Measurements from ENCODE around the gene THEMIS.
"Not testable (repeated sequence)": the region's sequence is repeated elsewhere in the genome, so short reads cannot be mapped to it uniquely, and the experiment has no call there.

Gene THEMIS

GRCh38 chr6:127690092-127690491 lies 210.8 kb downstream of the THEMIS start:
- no peaks in the 10 kb centered on the region for H3K9me3 ChIP-seq (ENCODE audit: insufficient read depth, low read length, severe bottlenecking)
- no peak overlapping the region for H3K9ac ChIP-seq (ENCODE audit: low read depth, low read length)
- no peaks in the 10 kb centered on the region for H4K20me1 ChIP-seq (ENCODE audit: insufficient read depth, low read length)
- no peak overlapping the region for H3K4me3 ChIP-seq (ENCODE audit: low read depth in 1 of 2, low read length in 2 of 2)
- no peaks in the 10 kb centered on the region for H3K79me2 ChIP-seq (ENCODE audit: insufficient read depth, low read length)
- no peaks in the 10 kb centered on the region for H3K27me3 ChIP-seq (ENCODE audit: insufficient read depth, low read length, poor library complexity)
- no peak overlapping the region for H3K27ac ChIP-seq (ENCODE audit: low read length)
- no peak for TF ChIP-seq EZH2 (IDR thresholded peaks at IDR 0.05; ENCODE audit: borderline replicate concordance, low read depth, low read length, severe bottlenecking)
- peak; percentile 47 for TF ChIP-seq CTCF (IDR thresholded peaks at IDR 0.05; ENCODE audit: borderline replicate concordance, extremely low read depth, low read length, poor library complexity, severe bottlenecking)
- DNase-seq (no peak), ATAC-seq (ENCODE audit: insufficient read depth, low read depth) (no peak)
- no peak overlapping the region for H3K4me2 ChIP-seq (ENCODE audit: insufficient read depth, low read length)
- H3K4me1 ChIP-seq (ENCODE audit: insufficient read depth, low read length): no peaks in the 10 kb centered on the region
- H3K36me3 ChIP-seq (ENCODE audit: insufficient read depth, low read length): no peaks in the 10 kb centered on the region
- no peak overlapping the region for H2AFZ ChIP-seq (ENCODE audit: low read depth, low read length)

- not testable (repeated sequence) for H3K27ac ChIP-seq (ENCODE audit: low read length); H3K4me3 ChIP-seq (ENCODE audit: low read depth in 1 of 2, low read length in 2 of 2); H3K9ac ChIP-seq (ENCODE audit: low read depth, low read length); H4K20me1 ChIP-seq (ENCODE audit: insufficient read depth, low read length); H3K9me3 ChIP-seq (ENCODE audit: insufficient read depth, low read length, severe bottlenecking); H2AFZ ChIP-seq (ENCODE audit: low read depth, low read length); H3K36me3 ChIP-seq (ENCODE audit: insufficient read depth, low read length); DNase-seq; H3K79me2 ChIP-seq (ENCODE audit: insufficient read depth, low read length); H3K27me3 ChIP-seq (ENCODE audit: insufficient read depth, low read length, poor library complexity); H3K4me2 ChIP-seq (ENCODE audit: insufficient read depth, low read length); ATAC-seq (ENCODE audit: insufficient read depth, low read depth); H3K4me1 ChIP-seq (ENCODE audit: insufficient read depth, low read length)
Observed at GRCh38 chr6:127687490-127687889, 213.4 kb downstream of the THEMIS start.

DNA sequence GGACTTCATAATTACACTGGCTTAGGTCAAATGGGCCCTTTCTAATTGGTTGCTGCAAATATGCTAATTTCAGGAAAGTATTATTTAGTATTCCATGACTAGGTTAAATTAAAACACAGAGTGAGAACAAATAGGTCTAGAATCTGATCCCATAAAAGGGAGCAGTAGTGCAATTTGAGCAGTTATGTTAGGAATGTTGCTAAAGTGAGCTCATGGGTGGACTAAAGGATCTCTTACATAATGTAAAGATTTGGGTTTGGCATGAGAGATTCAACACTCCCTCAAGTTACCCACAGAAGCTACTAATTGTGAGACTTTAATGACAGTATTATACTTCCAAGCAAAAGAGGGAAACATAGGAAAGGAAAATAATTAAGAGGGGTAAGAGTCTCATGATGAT lies 214.8 kb downstream of the THEMIS start:
- H3K4me3 ChIP-seq (ENCODE audit: low read depth in 1 of 2, low read length in 2 of 2): no peak overlapping the region
- ATAC-seq (ENCODE audit: insufficient read depth, low read depth) (no peak), DNase-seq (no peak)
- H3K36me3 ChIP-seq (ENCODE audit: insufficient read depth, low read length): no peaks in the 10 kb centered on the region
- TF ChIP-seq CTCF (IDR thresholded peaks at IDR 0.05; ENCODE audit: borderline replicate concordance, extremely low read depth, low read length, poor library complexity, severe bottlenecking) (no peak), EZH2 (IDR thresholded peaks at IDR 0.05; ENCODE audit: borderline replicate concordance, low read depth, low read length, severe bottlenecking) (no peak)
- no peaks in the 10 kb centered on the region for H3K79me2 ChIP-seq (ENCODE audit: insufficient read depth, low read length)
- H4K20me1 ChIP-seq (ENCODE audit: insufficient read depth, low read length): no peaks in the 10 kb centered on the region
- H3K9ac ChIP-seq (ENCODE audit: low read depth, low read length): no peak overlapping the region
- H3K4me1 ChIP-seq (ENCODE audit: insufficient read depth, low read length): no peaks in the 10 kb centered on the region
- H3K9me3 ChIP-seq (ENCODE audit: insufficient read depth, low read length, severe bottlenecking): no peaks in the 10 kb centered on the region
- no peaks in the 10 kb centered on the region for H3K27me3 ChIP-seq (ENCODE audit: insufficient read depth, low read length, poor library complexity)
- H3K4me2 ChIP-seq (ENCODE audit: insufficient read depth, low read length): no peak overlapping the region
- no peak overlapping the region for H3K27ac ChIP-seq (ENCODE audit: low read length)
- H2AFZ ChIP-seq (ENCODE audit: low read depth, low read length): no peak overlapping the region

- DNase-seq: no peak
- no peak for ATAC-seq (ENCODE audit: insufficient read depth, low read depth)
- no peak overlapping the region for H3K4me3 ChIP-seq (ENCODE audit: low read depth in 1 of 2, low read length in 2 of 2)
- TF ChIP-seq CTCF (IDR thresholded peaks at IDR 0.05; ENCODE audit: borderline replicate concordance, extremely low read depth, low read length, poor library complexity, severe bottlenecking) (no peak), EZH2 (IDR thresholded peaks at IDR 0.05; ENCODE audit: borderline replicate concordance, low read depth, low read length, severe bottlenecking) (no peak)
- H3K27me3 ChIP-seq (ENCODE audit: insufficient read depth, low read length, poor library complexity): no peaks in the 10 kb centered on the region
- H2AFZ ChIP-seq (ENCODE audit: low read depth, low read length): no peak overlapping the region
- no peaks in the 10 kb centered on the region for H3K79me2 ChIP-seq (ENCODE audit: insufficient read depth, low read length)
- H3K4me1 ChIP-seq (ENCODE audit: insufficient read depth, low read length): no peaks in the 10 kb centered on the region
- no peaks in the 10 kb centered on the region for H3K36me3 ChIP-seq (ENCODE audit: insufficient read depth, low read length)
- no peak overlapping the region for H3K9ac ChIP-seq (ENCODE audit: low read depth, low read length)
- no peaks in the 10 kb centered on the region for H4K20me1 ChIP-seq (ENCODE audit: insufficient read depth, low read length)
- H3K27ac ChIP-seq (ENCODE audit: low read length): no peak overlapping the region
- H3K4me2 ChIP-seq (ENCODE audit: insufficient read depth, low read length): no peak overlapping the region
- H3K9me3 ChIP-seq (ENCODE audit: insufficient read depth, low read length, severe bottlenecking): no peaks in the 10 kb centered on the region
Observed at GRCh38 chr6:127684501-127684900, 216.4 kb downstream of the THEMIS start.

Data from DND-41 (cell line).